EH (cell line): ENCODE measurements around the gene RYR3.

Experiments
- DNase-seq: peaks from one replicate; pipeline ENCODE4 v3.0.0-alpha.2; 2015; ENCODE audit warnings: low read depth

RYR3 gene

GRCh38 chr15:33310481-33311311 is at the start of gene RYR3:
Gene RYR3, plus strand, starts transcription at chr15:33310967. Its CDS starts 79 bp downstream, at chr15:33311046.
- DNase-seq, result peak; percentile 5

GRCh38 chr15:33262306-33262705 is 48.5 kb upstream of the RYR3 start:
- peak; percentile 19 for DNase-seq

- no peak for DNase-seq
Observed at GRCh38 chr15:33277689-33278088, 33.1 kb upstream of the RYR3 start.

GRCh38 chr15:33278816-33279612 is 31.8 kb upstream of the RYR3 start:
- peak; percentile 95 for DNase-seq

GRCh38 chr15:33279613-33280205 is 31.1 kb upstream of the RYR3 start:
- peak; percentile 83 for DNase-seq

GRCh38 chr15:33282226-33283020 is 28.3 kb upstream of the RYR3 start:
- no peak for DNase-seq

GRCh38 chr15:33283576-33283975 is 27.2 kb upstream of the RYR3 start:
- no peak for DNase-seq

- DNase-seq, result no peak
Observed at GRCh38 chr15:33284336-33284735, 26.4 kb upstream of the RYR3 start.

GRCh38 chr15:33292717-33293307 is 18.0 kb upstream of the RYR3 start:
- peak; percentile 63 for DNase-seq

- peak; percentile 23 for DNase-seq
Observed at GRCh38 chr15:33293713-33294334, 16.9 kb upstream of the RYR3 start.

- DNase-seq, result no peak
Observed at GRCh38 chr15:33296050-33296449, 14.7 kb upstream of the RYR3 start.

GRCh38 chr15:33296856-33297255 is 13.9 kb upstream of the RYR3 start:
- no peak for DNase-seq

- no peak for DNase-seq
Observed at GRCh38 chr15:33298631-33299030, 12.1 kb upstream of the RYR3 start.

- no peak for DNase-seq
Observed at GRCh38 chr15:33304924-33305323, 5.8 kb upstream of the RYR3 start.

- peak; percentile 5 for DNase-seq
Observed at GRCh38 chr15:33309602-33310276, 1.0 kb upstream of the RYR3 start.

- no peak for DNase-seq
Observed at GRCh38 chr15:33311312-33311971, 675 bp downstream of the RYR3 start.

- no peak for DNase-seq
Observed at GRCh38 chr15:33313491-33313890, 2.7 kb downstream of the RYR3 start.

- DNase-seq, result no peak
Observed at GRCh38 chr15:33314069-33314468, 3.3 kb downstream of the RYR3 start.

- no peak for DNase-seq
Observed at GRCh38 chr15:33315044-33315443, 4.3 kb downstream of the RYR3 start.

GRCh38 chr15:33317896-33318295 is 7.1 kb downstream of the RYR3 start:
- no peak for DNase-seq
